ENCODE measurements around the gene HIF1A.

HIF1A gene

DNA sequence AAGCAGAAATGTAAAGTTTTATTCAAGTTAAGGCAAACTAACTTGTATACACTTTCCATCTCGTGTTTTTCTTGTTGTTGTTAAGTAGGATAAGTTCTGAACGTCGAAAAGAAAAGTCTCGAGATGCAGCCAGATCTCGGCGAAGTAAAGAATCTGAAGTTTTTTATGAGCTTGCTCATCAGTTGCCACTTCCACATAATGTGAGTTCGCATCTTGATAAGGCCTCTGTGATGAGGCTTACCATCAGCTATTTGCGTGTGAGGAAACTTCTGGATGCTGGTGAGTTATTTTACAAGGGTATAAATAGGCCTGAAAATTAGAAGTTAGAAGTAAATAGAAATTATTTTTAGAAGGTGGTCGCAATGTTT is 25.0 kb downstream of the HIF1A start:
- Histone ChIP-seq H3K4ac (ENCODE audit: low read depth, low read length) (peak overlapping the region; percentile 64), H3K4me3 (ENCODE audit: low read depth, low read length) (no peak overlapping the region)

GRCh38 chr14:61720741-61721140 is 25.4 kb downstream of the HIF1A start:
- Histone ChIP-seq H3K4me2 (ENCODE audit: low read length) (no peak overlapping the region), H2BK120ac (ENCODE audit: insufficient read depth, low read length, poor library complexity) (no peak overlapping the region), H3K23ac (ENCODE audit: low read length) (no peak overlapping the region), H3K79me2 (ENCODE audit: control insufficient read depth, insufficient read depth, low read length, poor library complexity) (peaks cover 10% of the 10 kb centered on the region), H4K8ac (ENCODE audit: low read depth, low read length) (no peak overlapping the region), H3K27ac (ENCODE audit: low read depth, low read length) (no peak overlapping the region), H2BK5ac (ENCODE audit: low read depth, low read length, poor library complexity) (no peak overlapping the region), H3K4me3 (ENCODE audit: low read depth, low read length) (no peak overlapping the region), H3K9ac (ENCODE audit: low read length) (no peak overlapping the region), H2AFZ (ENCODE audit: insufficient read depth, low read length, poor library complexity) (no peak overlapping the region), H2BK12ac (ENCODE audit: low read length) (no peak overlapping the region), H4K12ac (ENCODE audit: low read depth, low read length) (no peak overlapping the region), H3K79me1 (ENCODE audit: low read length) (no peaks in the 10 kb centered on the region), H3K4ac (ENCODE audit: low read depth, low read length) (no peak overlapping the region), H4K91ac (ENCODE audit: low read depth, low read length) (no peak overlapping the region), H3K14ac (ENCODE audit: low read length) (no peak overlapping the region), H3K18ac (ENCODE audit: low read length) (no peak overlapping the region), H2AK5ac (ENCODE audit: low read length) (no peak overlapping the region), H3K4me1 (ENCODE audit: control insufficient read depth in 1 of 2, insufficient read depth in 2 of 2, low read length in 2 of 2) (peaks cover 0 to 5% of the 10 kb centered on the region in 2 experiments), H3K36me3 (ENCODE audit: control insufficient read depth in 1 of 2, insufficient read depth in 2 of 2, low read length in 2 of 2) (peaks cover 11 to 18% of the 10 kb centered on the region in 2 experiments), H3K9me3 (ENCODE audit: insufficient read depth, low read depth, low read length) (no peaks in the 10 kb centered on the region), H3K27me3 (ENCODE audit: insufficient read depth, low read length) (no peaks in the 10 kb centered on the region)
- no peak for DNase-seq
- WGBS (ENCODE audit: extremely low coverage, insufficient coverage, insufficient read length) = no CpG with 5 or more reads among the region's 6 CpGs

More for the DNA sequence above, 25.0 kb downstream of the HIF1A start:
- 100% methylated on average over 1 of the region's 9 CpGs for WGBS (ENCODE audit: extremely low coverage, insufficient coverage, insufficient read length)
- Histone ChIP-seq H3K27ac (ENCODE audit: low read depth, low read length) (no peak overlapping the region), H3K79me2 (ENCODE audit: control insufficient read depth, insufficient read depth, low read length, poor library complexity) (peaks cover 13% of the 10 kb centered on the region), H3K9ac (ENCODE audit: low read length) (no peak overlapping the region), H2BK5ac (ENCODE audit: low read depth, low read length, poor library complexity) (no peak overlapping the region), H2BK120ac (ENCODE audit: insufficient read depth, low read length, poor library complexity) (no peak overlapping the region), H4K8ac (ENCODE audit: low read depth, low read length) (no peak overlapping the region), H3K4me2 (ENCODE audit: low read length) (no peak overlapping the region), H3K23ac (ENCODE audit: low read length) (no peak overlapping the region), H3K27me3 (ENCODE audit: insufficient read depth, low read length) (no peaks in the 10 kb centered on the region), H2BK12ac (ENCODE audit: low read length) (no peak overlapping the region), H3K79me1 (ENCODE audit: low read length) (no peaks in the 10 kb centered on the region), H3K4me1 (ENCODE audit: control insufficient read depth in 1 of 2, insufficient read depth in 2 of 2, low read length in 2 of 2) (peaks cover 0 to 5% of the 10 kb centered on the region in 2 experiments), H3K18ac (ENCODE audit: low read length) (no peak overlapping the region), H4K91ac (ENCODE audit: low read depth, low read length) (no peak overlapping the region), H3K14ac (ENCODE audit: low read length) (no peak overlapping the region), H4K12ac (ENCODE audit: low read depth, low read length) (no peak overlapping the region), H2AK5ac (ENCODE audit: low read length) (no peak overlapping the region), H2AFZ (ENCODE audit: insufficient read depth, low read length, poor library complexity) (no peak overlapping the region), H3K36me3 (ENCODE audit: control insufficient read depth in 1 of 2, insufficient read depth in 2 of 2, low read length in 2 of 2) (peaks cover 7 to 14% of the 10 kb centered on the region in 2 experiments), H3K9me3 (ENCODE audit: insufficient read depth, low read depth, low read length) (no peaks in the 10 kb centered on the region)
- peak; percentile 53 to 69 for DNase-seq

DNA sequence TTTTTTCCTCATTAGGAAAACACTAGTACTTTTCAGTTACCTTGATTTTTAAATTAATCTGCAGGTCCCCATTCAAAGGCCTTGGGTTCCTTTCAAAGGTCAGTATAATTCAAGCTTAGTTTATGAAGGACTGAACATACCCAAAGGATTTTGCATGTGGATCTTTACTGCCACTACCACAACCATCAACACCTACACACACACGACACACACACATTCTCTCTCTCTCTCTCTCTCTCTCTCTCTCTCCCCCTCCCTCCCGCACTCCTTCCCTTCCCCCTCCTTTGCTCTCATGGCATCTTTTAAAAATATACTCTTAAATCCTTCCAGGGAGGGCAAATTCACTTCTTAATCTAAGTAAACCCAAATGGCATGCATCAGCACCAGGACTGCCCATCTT is 28.8 kb downstream of the HIF1A start:
- no peak overlapping the region for H3K14ac ChIP-seq (ENCODE audit: low read length)
- H3K27me3 ChIP-seq (ENCODE audit: insufficient read depth, low read length) = no peaks in the 10 kb centered on the region
- DNase-seq = no peak
- H2BK5ac ChIP-seq (ENCODE audit: low read depth, low read length, poor library complexity) = no peak overlapping the region
- H2AK5ac ChIP-seq (ENCODE audit: low read length) = no peak overlapping the region
- H3K9me3 ChIP-seq (ENCODE audit: insufficient read depth, low read depth, low read length) = no peaks in the 10 kb centered on the region
- no peak overlapping the region for H3K18ac ChIP-seq (ENCODE audit: low read length)
- H2AFZ ChIP-seq (ENCODE audit: insufficient read depth, low read length, poor library complexity) = no peak overlapping the region
- peak overlapping the region; percentile 55 for H3K4ac ChIP-seq (ENCODE audit: low read depth, low read length)
- H3K23ac ChIP-seq (ENCODE audit: low read length) = no peak overlapping the region
- H2BK12ac ChIP-seq (ENCODE audit: low read length) = no peak overlapping the region
- no peak overlapping the region for H3K9ac ChIP-seq (ENCODE audit: low read length)
- no peak overlapping the region for H3K27ac ChIP-seq (ENCODE audit: low read depth, low read length)
- no peak overlapping the region for H4K91ac ChIP-seq (ENCODE audit: low read depth, low read length)
- WGBS (ENCODE audit: extremely low coverage, insufficient coverage, insufficient read length) = no CpG with 5 or more reads among the region's 2 CpGs
- peaks cover 19 to 35% of the 10 kb centered on the region in 2 experiments for H3K36me3 ChIP-seq (ENCODE audit: control insufficient read depth in 1 of 2, insufficient read depth in 2 of 2, low read length in 2 of 2)
- H3K79me1 ChIP-seq (ENCODE audit: low read length) = no peaks in the 10 kb centered on the region
- H3K4me3 ChIP-seq (ENCODE audit: low read depth, low read length) = no peak overlapping the region
- H2BK120ac ChIP-seq (ENCODE audit: insufficient read depth, low read length, poor library complexity) = no peak overlapping the region
- peaks cover 0 to 2% of the 10 kb centered on the region in 2 experiments for H3K4me1 ChIP-seq (ENCODE audit: control insufficient read depth in 1 of 2, insufficient read depth in 2 of 2, low read length in 2 of 2)
- H3K79me2 ChIP-seq (ENCODE audit: control insufficient read depth, insufficient read depth, low read length, poor library complexity) = peaks cover 4% of the 10 kb centered on the region
- no peak overlapping the region for H4K8ac ChIP-seq (ENCODE audit: low read depth, low read length)
- H4K12ac ChIP-seq (ENCODE audit: low read depth, low read length) = no peak overlapping the region
- no peak overlapping the region for H3K4me2 ChIP-seq (ENCODE audit: low read length)

DNA sequence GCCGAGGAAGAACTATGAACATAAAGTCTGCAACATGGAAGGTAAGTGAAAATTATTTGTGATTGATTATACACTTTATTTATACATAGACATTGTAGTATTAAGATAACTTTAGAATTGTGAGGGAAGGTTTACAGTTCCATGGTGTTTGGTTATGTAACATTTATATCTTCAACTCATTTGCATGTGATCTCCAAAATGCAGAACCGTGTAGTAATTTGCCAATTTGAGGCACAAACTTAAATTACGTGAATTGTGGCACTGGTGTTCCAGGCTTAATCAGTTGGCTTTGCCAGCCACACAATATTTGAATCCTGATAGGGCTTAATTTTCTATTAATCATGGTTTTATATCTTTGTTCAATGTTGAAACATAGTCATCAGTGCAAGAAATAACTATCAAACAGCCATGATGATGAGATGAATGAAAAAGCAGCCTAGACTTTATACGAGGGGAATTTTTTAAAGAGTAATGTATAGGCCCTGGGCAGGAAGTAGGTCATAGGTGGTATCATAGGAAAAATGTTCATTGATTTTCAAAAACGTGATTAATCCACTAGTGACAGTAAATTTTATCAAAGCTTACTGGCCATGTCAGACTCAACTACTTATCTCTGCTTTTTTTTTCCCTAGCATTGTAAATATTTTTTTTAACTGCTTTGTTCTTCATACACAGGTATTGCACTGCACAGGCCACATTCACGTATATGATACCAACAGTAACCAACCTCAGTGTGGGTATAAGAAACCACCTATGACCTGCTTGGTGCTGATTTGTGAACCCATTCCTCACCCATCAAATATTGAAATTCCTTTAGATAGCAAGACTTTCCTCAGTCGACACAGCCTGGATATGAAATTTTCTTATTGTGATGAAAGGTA is 31.7 kb downstream of the HIF1A start:
- no peaks in the 10 kb centered on the region for H3K4me1 ChIP-seq (ENCODE audit: control insufficient read depth in 1 of 2, insufficient read depth in 2 of 2, low read length in 2 of 2)
- DNase-seq = no peak
- H3K9ac ChIP-seq (ENCODE audit: low read length) = no peak overlapping the region
- WGBS (ENCODE audit: extremely low coverage, insufficient coverage, insufficient read length) = no CpG with 5 or more reads among the region's 7 CpGs
- H3K4ac ChIP-seq (ENCODE audit: low read depth, low read length) = peak overlapping the region; percentile 79
- no peak overlapping the region for H3K18ac ChIP-seq (ENCODE audit: low read length)
- H4K12ac ChIP-seq (ENCODE audit: low read depth, low read length) = no peak overlapping the region
- H2BK120ac ChIP-seq (ENCODE audit: insufficient read depth, low read length, poor library complexity) = no peak overlapping the region
- no peak overlapping the region for H2AFZ ChIP-seq (ENCODE audit: insufficient read depth, low read length, poor library complexity)
- no peak overlapping the region for H2BK5ac ChIP-seq (ENCODE audit: low read depth, low read length, poor library complexity)
- H4K8ac ChIP-seq (ENCODE audit: low read depth, low read length) = no peak overlapping the region
- H3K27me3 ChIP-seq (ENCODE audit: insufficient read depth, low read length) = no peaks in the 10 kb centered on the region
- H3K4me2 ChIP-seq (ENCODE audit: low read length) = no peak overlapping the region
- no peaks in the 10 kb centered on the region for H3K79me1 ChIP-seq (ENCODE audit: low read length)
- no peak overlapping the region for H3K27ac ChIP-seq (ENCODE audit: low read depth, low read length)
- H2AK5ac ChIP-seq (ENCODE audit: low read length) = no peak overlapping the region
- H4K91ac ChIP-seq (ENCODE audit: low read depth, low read length) = no peak overlapping the region
- H3K4me3 ChIP-seq (ENCODE audit: low read depth, low read length) = no peak overlapping the region
- no peak overlapping the region for H2BK12ac ChIP-seq (ENCODE audit: low read length)
- peaks cover 3% of the 10 kb centered on the region for H3K79me2 ChIP-seq (ENCODE audit: control insufficient read depth, insufficient read depth, low read length, poor library complexity)
- H3K23ac ChIP-seq (ENCODE audit: low read length) = no peak overlapping the region
- no peaks in the 10 kb centered on the region for H3K9me3 ChIP-seq (ENCODE audit: insufficient read depth, low read depth, low read length)
- H3K14ac ChIP-seq (ENCODE audit: low read length) = no peak overlapping the region
- peaks cover 21 to 36% of the 10 kb centered on the region in 2 experiments for H3K36me3 ChIP-seq (ENCODE audit: control insufficient read depth in 1 of 2, insufficient read depth in 2 of 2, low read length in 2 of 2)

Data from trophoblast cell (in vitro differentiated cells and primary cell).